HAP-1 (cell line): ENCODE measurements around the gene ZNF583.

Experiments
- DNase-seq, 2 experiments: peaks; one replicate each; pipeline ENCODE4 v3.0.0-alpha.2; 2016 to 2020; ENCODE audit warnings: low spot score in 2 of 2
- H3K27me3 ChIP-seq: fragments of 250-450 bp; sonication (Bioruptor Pico); 2 replicates; pipeline ENCODE4 v1.5.1; 2020; ENCODE audit warnings: low read depth, mild to moderate bottlenecking, moderate library complexity
- H3K36me3 ChIP-seq: fragments of 250-450 bp; sonication (Bioruptor Pico); replicated peaks from 2 replicates; pipeline ENCODE4 v1.5.1; 2020; ENCODE audit warnings: mild to moderate bottlenecking
- H3K4me1 ChIP-seq: fragments of 250-450 bp; sonication (Bioruptor Pico); 2 replicates; pipeline ENCODE4 v1.5.1; 2020; ENCODE audit warnings: mild to moderate bottlenecking
- H3K4me3 ChIP-seq: fragments of 250-450 bp; sonication (Bioruptor Pico); 2 replicates; pipeline ENCODE4 v1.5.1; 2020; ENCODE audit warnings: mild to moderate bottlenecking, moderate library complexity
- H3K9me3 ChIP-seq: fragments of 250-450 bp; sonication (Bioruptor Pico); 2 replicates; pipeline ENCODE4 v1.5.1; 2020; ENCODE audit warnings: mild to moderate bottlenecking, moderate library complexity
- in situ Hi-C: fragments of 300-500 bp; cut with MboI; formaldehyde crosslinking; loops from 3 replicates; pipeline ENCODE4 v1.14.3; 2020; ENCODE audit warnings: low sequenced_read_pairs, inconsistent platforms, mixed read lengths

ZNF583 gene

DNA sequence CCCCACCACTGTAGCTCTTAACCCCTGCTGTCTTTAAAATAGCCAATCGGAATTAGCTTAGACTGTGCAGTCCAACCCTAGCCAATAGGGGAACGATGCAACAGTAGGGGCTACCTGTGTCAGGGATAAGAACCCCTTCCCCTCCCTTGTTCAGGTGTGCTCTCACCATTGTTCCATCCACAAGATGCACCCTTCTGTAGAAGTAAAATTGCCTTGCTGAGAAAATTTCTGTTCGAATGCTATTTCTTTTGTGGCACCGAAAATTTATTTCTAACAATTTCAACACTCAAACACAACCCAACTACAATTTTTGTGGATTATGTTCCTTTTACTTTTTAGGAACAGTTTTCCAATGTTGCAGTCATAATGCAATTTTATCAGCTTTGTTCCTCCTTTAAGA is 3.6 kb upstream of the ZNF583 start:
- H3K36me3 ChIP-seq = no peaks in the 10 kb centered on the region
- H3K27me3 ChIP-seq = no peaks in the 10 kb centered on the region
- H3K9me3 ChIP-seq = peaks cover 12% of the 10 kb centered on the region
- in situ Hi-C loops = no loop called here
- no peak for DNase-seq
- no peak overlapping the region for H3K4me3 ChIP-seq
- H3K4me1 ChIP-seq = peaks cover 8% of the 10 kb centered on the region; the same call in 1 of the 2 replicates

GRCh38 chr19:56403261-56403660 is 871 bp upstream of the ZNF583 start:
- in situ Hi-C loops = no loop called here
- no peak for DNase-seq
- Histone ChIP-seq H3K36me3 (no peaks in the 10 kb centered on the region), H3K4me1 (peaks cover 8% of the 10 kb centered on the region; the same call in 1 of the 2 replicates), H3K9me3 (peaks cover 16% of the 10 kb centered on the region), H3K27me3 (no peaks in the 10 kb centered on the region), H3K4me3 (peak overlapping the region; percentile 81)

GRCh38 chr19:56404705-56405056 is 549 bp downstream of the ZNF583 start:
- Histone ChIP-seq H3K4me1 (peaks cover 8% of the 10 kb centered on the region; the same call in 1 of the 2 replicates), H3K27me3 (no peaks in the 10 kb centered on the region), H3K4me3 (peak overlapping the region; percentile 81), H3K9me3 (peaks cover 16% of the 10 kb centered on the region), H3K36me3 (no peaks in the 10 kb centered on the region)
- in situ Hi-C loops = no loop called here
- no peak for DNase-seq

DNA sequence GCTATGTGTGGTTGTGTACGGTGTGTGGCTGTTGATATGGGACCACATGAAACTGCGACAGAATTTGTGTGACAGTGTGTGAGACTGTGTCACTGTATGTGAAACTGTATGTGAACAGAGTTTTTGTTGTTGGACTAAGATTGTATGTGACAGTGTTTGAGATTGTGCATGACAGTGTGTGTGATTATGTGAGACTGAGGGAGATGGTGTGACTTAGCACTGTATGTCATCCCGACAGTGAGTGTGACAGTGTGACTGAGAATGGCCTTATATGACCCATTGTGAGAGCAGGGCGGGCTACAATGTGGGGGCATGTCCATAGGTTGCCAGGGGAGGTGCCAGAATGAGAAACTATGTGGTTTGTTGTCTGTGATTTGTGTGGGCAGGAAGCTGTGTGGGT is 930 bp downstream of the ZNF583 start:
- Histone ChIP-seq H3K4me3 (no peak overlapping the region), H3K4me1 (peaks cover 8% of the 10 kb centered on the region; the same call in 1 of the 2 replicates), H3K9me3 (peaks cover 16% of the 10 kb centered on the region), H3K27me3 (no peaks in the 10 kb centered on the region), H3K36me3 (no peaks in the 10 kb centered on the region)
- in situ Hi-C loops = no loop called here
- no peak for DNase-seq

GRCh38 chr19:56423276-56423984 is 19.3 kb downstream of the ZNF583 start:
- Histone ChIP-seq H3K4me3 (no peak overlapping the region), H3K9me3 (peaks cover 32% of the 10 kb centered on the region)

DNA sequence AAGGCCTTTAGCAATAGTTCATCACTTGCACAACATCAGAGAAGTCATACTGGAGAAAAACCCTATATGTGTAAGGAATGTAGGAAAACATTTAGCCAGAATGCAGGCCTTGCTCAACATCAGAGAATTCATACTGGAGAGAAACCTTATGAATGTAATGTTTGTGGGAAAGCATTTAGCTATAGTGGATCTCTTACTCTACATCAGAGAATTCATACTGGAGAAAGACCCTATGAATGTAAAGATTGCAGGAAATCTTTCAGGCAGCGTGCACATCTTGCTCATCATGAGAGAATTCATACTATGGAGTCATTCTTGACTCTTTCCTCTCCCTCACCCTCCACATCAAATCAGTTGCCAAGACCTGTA is 19.8 kb downstream of the ZNF583 start:
- in situ Hi-C loops = no loop called here
- Histone ChIP-seq H3K4me3 (no peak overlapping the region), H3K36me3 (no peaks in the 10 kb centered on the region), H3K27me3 (no peaks in the 10 kb centered on the region), H3K9me3 (peaks cover 29% of the 10 kb centered on the region), H3K4me1 (no peaks in the 10 kb centered on the region)
- no peak for DNase-seq

More at GRCh38 chr19:56423276-56423984, 19.3 kb downstream of the ZNF583 start:
- H3K4me1 ChIP-seq = no peaks in the 10 kb centered on the region
- DNase-seq = no peak
- H3K27me3 ChIP-seq = no peaks in the 10 kb centered on the region
- in situ Hi-C loops = no loop called here
- no peaks in the 10 kb centered on the region for H3K36me3 ChIP-seq

- in situ Hi-C loops = no loop called here
- DNase-seq = no peak
- H3K9me3 ChIP-seq = peaks cover 6% of the 10 kb centered on the region; the same call in 1 of the 2 replicates
- no peak overlapping the region for H3K4me3 ChIP-seq
- H3K4me1 ChIP-seq = no peaks in the 10 kb centered on the region
- H3K27me3 ChIP-seq = no peaks in the 10 kb centered on the region
- no peaks in the 10 kb centered on the region for H3K36me3 ChIP-seq
Measured at GRCh38 chr19:56441206-56441792, 37.2 kb downstream of the ZNF583 start.

GRCh38 chr19:56474308-56474707 is 70.2 kb downstream of the ZNF583 start:
- Histone ChIP-seq H3K4me1 (no peaks in the 10 kb centered on the region), H3K9me3 (no peaks in the 10 kb centered on the region), H3K36me3 (no peaks in the 10 kb centered on the region), H3K4me3 (no peak overlapping the region), H3K27me3 (no peaks in the 10 kb centered on the region)
- DNase-seq = no peak
- in situ Hi-C loops = no loop called here

GRCh38 chr19:56476093-56476492 is 72.0 kb downstream of the ZNF583 start:
- Histone ChIP-seq H3K27me3 (no peaks in the 10 kb centered on the region), H3K36me3 (no peaks in the 10 kb centered on the region), H3K4me3 (no peak overlapping the region), H3K9me3 (no peaks in the 10 kb centered on the region), H3K4me1 (no peaks in the 10 kb centered on the region)
- DNase-seq = no peak
- in situ Hi-C loops = no loop called here
